Brain microvascular endothelial cell (primary cell): ENCODE data around the gene IL2RA.

Experiments used
- DNase-seq: peaks from one replicate; pipeline ENCODE4 v3.0.0-alpha.2; 2020
- H3K27ac ChIP-seq: fragments of 250-450 bp; sonication (Bioruptor Pico); 2 replicates; pipeline ENCODE4 v1.5.1; 2020; ENCODE audit warnings: mild to moderate bottlenecking, moderate library complexity
- H3K27me3 ChIP-seq: fragments of 250-450 bp; sonication (Bioruptor Pico); replicated peaks from 2 replicates; pipeline ENCODE4 v1.5.1; 2020; ENCODE audit warnings: mild to moderate bottlenecking
- H3K36me3 ChIP-seq: fragments of 250-450 bp; sonication (Bioruptor Pico); replicated peaks from 2 replicates; pipeline ENCODE4 v1.5.1; 2020; ENCODE audit warnings: mild to moderate bottlenecking
- H3K4me3 ChIP-seq: 2 replicates; pipeline ENCODE4 v1.5.1; 2011; ENCODE audit warnings: low read depth, mild to moderate bottlenecking, control low read depth, low read length, moderate library complexity
- CTCF ChIP-seq: IDR thresholded peaks from 2 replicates; pipeline ENCODE4 v1.5.1; 2011; ENCODE audit warnings: low read depth, mild to moderate bottlenecking, moderate library complexity, low read length, control low read depth, inconsistent platforms; ENCODE audit errors: missing control alignments
- in situ Hi-C: cut with HindIII; loops from 2 replicates; pipeline ENCODE4 v1.10.0; 2017; ENCODE audit warnings: low sequenced_read_pairs, low pct_ligation_motif_present

IL2RA gene

GRCh38 chr10:6064119-6064518, 2.0 kb upstream of the IL2RA start:
- in situ Hi-C loops, result no loop called here
- H3K27ac ChIP-seq, result no peak overlapping the region
- no peak for TF ChIP-seq CTCF
- DNase-seq, result no peak
- no peaks in the 10 kb centered on the region for H3K27me3 ChIP-seq
- no peaks in the 10 kb centered on the region for H3K36me3 ChIP-seq
- H3K4me3 ChIP-seq, result no peak overlapping the region

GRCh38 chr10:6061056-6061455, 1.1 kb downstream of the IL2RA start:
- Histone ChIP-seq H3K27me3 (peaks cover 2% of the 10 kb centered on the region), H3K27ac (no peak overlapping the region), H3K36me3 (no peaks in the 10 kb centered on the region), H3K4me3 (no peak overlapping the region)
- no peak for TF ChIP-seq CTCF
- in situ Hi-C loops, result no loop called here
- no peak for DNase-seq

- no peak for TF ChIP-seq CTCF
- DNase-seq, result no peak
- in situ Hi-C loops, result no loop called here
- no peaks in the 10 kb centered on the region for H3K36me3 ChIP-seq
- peaks cover 2% of the 10 kb centered on the region for H3K27me3 ChIP-seq
- no peak overlapping the region for H3K4me3 ChIP-seq
- H3K27ac ChIP-seq, result no peak overlapping the region
These were observed 2.7 kb downstream of the IL2RA start for GRCh38 chr10:6059506-6059905.

GRCh38 chr10:6058682-6059475, 3.3 kb downstream of the IL2RA start:
- in situ Hi-C loops, result no loop called here
- Histone ChIP-seq H3K36me3 (no peaks in the 10 kb centered on the region), H3K27ac (no peak overlapping the region), H3K4me3 (no peak overlapping the region), H3K27me3 (peaks cover 2% of the 10 kb centered on the region)
- no peak for TF ChIP-seq CTCF
- DNase-seq, result no peak

- no peak for DNase-seq
- TF ChIP-seq CTCF, result no peak
These were observed 5.6 kb downstream of the IL2RA start for GRCh38 chr10:6056411-6057135.

More at GRCh38 chr10:6056411-6057135, 5.6 kb downstream of the IL2RA start:
- Histone ChIP-seq H3K27ac (no peak overlapping the region), H3K4me3 (no peak overlapping the region), H3K36me3 (no peaks in the 10 kb centered on the region), H3K27me3 (peaks cover 2% of the 10 kb centered on the region)
- in situ Hi-C loops, result no loop called here
